GM19372 (cell line): ENCODE data around the gene ZNF827.

Source experiments
- ATAC-seq: cut with Tn5 transposase; IDR thresholded peaks from one replicate; pipeline ENCODE4 v1.9.1; 2021; ENCODE audit warnings: mild to moderate bottlenecking, low read depth, moderate library complexity; ENCODE audit not compliant: unreplicated experiment

ZNF827 gene

DNA sequence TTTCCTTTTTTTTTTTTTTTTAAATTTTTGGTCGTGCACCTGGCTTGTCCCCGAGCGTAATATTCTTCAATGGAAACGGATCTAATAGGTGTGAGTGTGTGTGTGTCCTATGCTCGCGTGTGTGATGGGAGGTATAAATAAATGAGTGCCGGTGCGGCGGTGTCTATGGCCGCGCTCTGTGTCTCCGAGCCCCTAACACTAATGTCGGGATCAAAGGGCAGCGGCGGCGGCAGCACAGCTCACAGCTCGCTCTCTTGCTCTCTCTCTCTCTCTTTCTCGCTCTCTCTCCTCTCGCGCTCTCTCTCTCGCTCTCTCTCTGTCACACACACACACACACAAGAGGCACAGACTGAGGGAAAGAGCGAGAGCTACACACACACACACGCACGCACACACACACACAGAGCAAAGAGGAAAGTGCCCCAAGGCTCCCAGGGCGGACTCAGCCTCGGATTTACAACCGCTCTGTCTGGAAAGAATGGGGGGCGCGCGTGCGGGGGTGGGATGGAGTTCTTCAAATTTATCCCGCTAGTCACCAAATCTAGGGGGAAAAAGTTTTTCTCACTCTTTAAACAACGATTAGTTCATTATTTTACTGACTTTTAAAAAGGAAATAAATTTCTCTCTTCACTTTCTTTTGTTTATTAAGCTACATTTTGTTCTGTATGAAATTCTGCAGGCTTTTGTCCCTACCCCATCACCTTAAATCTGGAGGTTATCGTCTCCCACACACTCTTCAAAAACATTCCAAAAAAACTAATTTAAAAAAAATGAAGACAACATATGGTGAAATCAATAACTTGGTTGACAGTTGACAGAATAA, at the start of gene ZNF827:
ZNF827 (minus strand) TSS at position 206 of the 823 bp plus-strand sequence. CDS start 416 bp downstream, outside the sequence.
- ATAC-seq, result peak; percentile 38

- ATAC-seq, result no peak
Measured at GRCh38 chr4:145984563-145984962, 45.9 kb upstream of the ZNF827 start.

- ATAC-seq, result no peak
Measured at GRCh38 chr4:145982791-145983190, 44.2 kb upstream of the ZNF827 start.

- no peak for ATAC-seq
Measured at GRCh38 chr4:145979160-145979559, 40.5 kb upstream of the ZNF827 start.

GRCh38 chr4:145976680-145977079, 38.1 kb upstream of the ZNF827 start:
- ATAC-seq, result no peak

GRCh38 chr4:145960012-145960411, 21.4 kb upstream of the ZNF827 start:
- ATAC-seq, result no peak

GRCh38 chr4:145957302-145957701, 18.7 kb upstream of the ZNF827 start:
- ATAC-seq, result no peak

DNA sequence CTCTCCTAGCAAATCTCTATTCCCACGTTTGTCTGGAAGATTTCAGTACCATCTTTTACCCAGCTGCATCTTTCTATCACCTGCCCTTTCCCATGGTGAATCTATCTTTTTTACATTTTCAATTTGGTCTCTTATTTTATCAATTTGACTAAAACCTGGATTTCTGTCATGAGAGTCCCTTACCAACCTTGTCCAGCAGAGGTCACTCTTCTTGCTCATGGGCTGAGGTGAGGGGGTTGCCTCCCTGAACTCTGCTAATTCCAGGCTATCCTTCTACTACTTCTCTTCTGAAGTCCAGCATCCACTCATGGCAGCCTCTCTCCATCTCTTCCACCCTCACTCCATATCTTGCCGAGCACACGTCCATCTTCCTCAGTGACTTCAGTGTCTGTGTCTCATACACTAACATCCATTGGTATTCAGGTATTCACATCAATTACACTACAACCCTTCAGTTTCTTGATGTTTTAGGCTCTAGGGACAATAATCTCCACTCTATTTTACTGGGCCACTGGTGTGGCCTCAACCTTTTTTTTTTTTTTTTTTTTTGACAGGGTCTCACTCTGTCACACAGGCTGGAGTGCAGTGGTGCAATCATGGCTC, 17.8 kb upstream of the ZNF827 start:
- ATAC-seq, result peak; percentile 62

- no peak for ATAC-seq
Measured at GRCh38 chr4:145954924-145955339, 16.3 kb upstream of the ZNF827 start.

GRCh38 chr4:145951931-145952330, 13.3 kb upstream of the ZNF827 start:
- no peak for ATAC-seq

- no peak for ATAC-seq
Measured at GRCh38 chr4:145945431-145946155, 7.0 kb upstream of the ZNF827 start.

DNA sequence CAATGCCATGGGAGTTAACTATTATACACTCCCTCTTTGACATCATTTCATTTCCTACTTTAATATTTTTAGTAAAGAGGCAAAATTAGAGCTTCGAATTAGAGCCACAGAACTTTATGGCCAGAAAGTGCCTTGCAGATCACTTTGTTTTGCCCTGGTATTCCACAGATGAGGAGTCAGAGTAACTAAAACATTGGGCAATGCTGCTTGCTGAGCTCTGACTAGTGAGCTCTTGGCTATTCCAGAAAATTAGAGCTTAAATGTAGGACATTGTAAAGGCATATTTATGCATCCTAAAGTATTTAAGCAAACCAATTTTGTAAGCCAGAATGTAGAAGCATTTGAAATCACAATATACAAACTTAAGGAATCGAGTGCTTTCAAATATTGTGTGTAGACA, 6.3 kb upstream of the ZNF827 start:
- ATAC-seq, result no peak

DNA sequence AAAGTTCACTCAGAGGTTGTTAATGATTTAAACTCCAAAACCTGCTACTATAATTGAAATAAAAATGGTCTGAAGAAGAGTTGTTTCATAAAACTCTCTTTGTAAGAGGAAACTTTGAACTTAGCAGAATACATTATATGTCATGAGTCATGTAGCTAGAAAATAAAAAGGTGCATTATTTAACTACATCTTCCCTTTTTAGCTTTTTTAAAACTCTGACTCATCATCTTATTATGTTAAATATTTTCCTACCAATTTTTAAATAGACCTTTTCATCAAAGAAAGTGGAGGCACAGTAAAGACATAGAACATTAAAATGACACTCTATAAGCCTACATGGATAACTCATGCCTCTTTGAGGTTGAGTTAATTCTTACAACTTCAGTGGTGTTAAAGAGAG, 1.2 kb upstream of the ZNF827 start:
- ATAC-seq, result no peak

DNA sequence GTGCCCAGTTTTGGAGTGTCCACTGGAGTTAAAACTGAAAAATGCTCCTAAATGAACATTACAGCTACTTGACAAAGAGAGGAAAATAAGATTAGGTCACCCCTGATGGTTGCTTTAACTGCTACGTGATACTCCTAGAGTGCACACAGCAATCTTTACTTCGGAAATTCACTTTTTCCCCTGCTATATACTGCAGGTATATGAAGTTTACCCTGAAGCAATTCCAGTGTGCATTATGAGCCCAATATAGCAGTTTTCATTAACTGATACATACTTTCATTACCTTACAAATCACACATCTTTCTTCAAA, 773 bp upstream of the ZNF827 start:
- ATAC-seq, result no peak

GRCh38 chr4:145937971-145938611, 532 bp downstream of the ZNF827 start:
- peak; percentile 10 for ATAC-seq

GRCh38 chr4:145936997-145937901, 1.4 kb downstream of the ZNF827 start:
- peak; percentile 24 for ATAC-seq

GRCh38 chr4:145936142-145936996, 2.3 kb downstream of the ZNF827 start:
- ATAC-seq, result peak; percentile 48

- ATAC-seq, result no peak
Measured at GRCh38 chr4:145935253-145936141, 3.1 kb downstream of the ZNF827 start.
